Measurements from ENCODE around the gene DBNDD1.

DBNDD1 gene

GRCh38 chr16:89956505-89957215 is 62.6 kb downstream of the DBNDD1 start:
- DNase-seq (ENCODE audit: low read depth), result no peak
- no peak for TF ChIP-seq CTCF (IDR thresholded peaks at IDR 0.05; ENCODE audit: control insufficient read depth, insufficient read depth, low read depth, low read length, missing control alignments)
- no peak overlapping the region for H3K4me3 ChIP-seq (ENCODE audit: control insufficient read depth, low read depth, low read length)

GRCh38 chr16:89955001-89955685 is 64.1 kb downstream of the DBNDD1 start:
- TF ChIP-seq CTCF (IDR thresholded peaks at IDR 0.05; ENCODE audit: control insufficient read depth, insufficient read depth, low read depth, low read length, missing control alignments), result no peak
- no peak for DNase-seq (ENCODE audit: low read depth)
- no peak overlapping the region for H3K4me3 ChIP-seq (ENCODE audit: control insufficient read depth, low read depth, low read length)
